HG02763 (cell line): ENCODE results near the gene ZNF30.
"Not testable (repeated sequence)": the region's sequence is repeated elsewhere in the genome, so short reads cannot be mapped to it uniquely, and the experiment has no call there.

Source experiments
- ATAC-seq: cut with Tn5 transposase; IDR thresholded peaks from one replicate; pipeline ENCODE4 v1.9.1; 2021; ENCODE audit warnings: mild to moderate bottlenecking, moderate library complexity; ENCODE audit not compliant: unreplicated experiment

The ZNF30 gene

GRCh38 chr19:34985249-34986022 is 58.7 kb downstream of the ZNF30 start:
- no peak for ATAC-seq

GRCh38 chr19:34988119-34988518 is 61.4 kb downstream of the ZNF30 start:
- ATAC-seq, result no peak

- no peak for ATAC-seq
Observed at GRCh38 chr19:34989298-34989697, 62.6 kb downstream of the ZNF30 start.

GRCh38 chr19:34990578-34991192 is 64.0 kb downstream of the ZNF30 start:
- ATAC-seq, result no peak

GRCh38 chr19:34991542-34992333 is 65.0 kb downstream of the ZNF30 start:
- no peak for ATAC-seq

- not testable (repeated sequence) for ATAC-seq
Observed at GRCh38 chr19:34992582-34992981, 65.9 kb downstream of the ZNF30 start.

- ATAC-seq, result no peak
Observed at GRCh38 chr19:34994286-34994642, 67.6 kb downstream of the ZNF30 start.
